ENCODE results near the gene SARS1.

The SARS1 gene

GRCh38 chr1:109191891-109192290, 21.8 kb upstream of the SARS1 start:
- Histone ChIP-seq H3K27me3 (ENCODE audit: control insufficient read depth, insufficient read depth, low read length) (no peaks in the 10 kb centered on the region), H3K27ac (ENCODE audit: low read length) (no peak overlapping the region), H3K9me3 (ENCODE audit: control insufficient read depth, insufficient read depth, low read length) (no peaks in the 10 kb centered on the region), H3K4me1 (ENCODE audit: control insufficient read depth, insufficient read depth, low read length) (no peaks in the 10 kb centered on the region), H3K4me3 (ENCODE audit: low read length) (no peak overlapping the region), H3K36me3 (ENCODE audit: control insufficient read depth, insufficient read depth, low read length) (no peaks in the 10 kb centered on the region)
- no peak for DNase-seq (ENCODE audit: low read depth, low spot score)

- Histone ChIP-seq H3K27ac (ENCODE audit: low read length) (no peak overlapping the region), H3K4me1 (ENCODE audit: control insufficient read depth, insufficient read depth, low read length) (no peaks in the 10 kb centered on the region), H3K36me3 (ENCODE audit: control insufficient read depth, insufficient read depth, low read length) (no peaks in the 10 kb centered on the region), H3K9me3 (ENCODE audit: control insufficient read depth, insufficient read depth, low read length) (no peaks in the 10 kb centered on the region), H3K4me3 (ENCODE audit: low read length) (no peak overlapping the region), H3K27me3 (ENCODE audit: control insufficient read depth, insufficient read depth, low read length) (no peaks in the 10 kb centered on the region)
- no CpG with 5 or more reads among the region's 4 CpGs for WGBS (ENCODE audit: insufficient coverage, insufficient read length)
- no peak for DNase-seq (ENCODE audit: low read depth, low spot score)
Observed at GRCh38 chr1:109192433-109192832, 21.3 kb upstream of the SARS1 start.

- Histone ChIP-seq H3K27me3 (ENCODE audit: control insufficient read depth, insufficient read depth, low read length) (no peaks in the 10 kb centered on the region), H3K4me3 (ENCODE audit: low read length) (no peak overlapping the region), H3K27ac (ENCODE audit: low read length) (no peak overlapping the region), H3K4me1 (ENCODE audit: control insufficient read depth, insufficient read depth, low read length) (no peaks in the 10 kb centered on the region), H3K9me3 (ENCODE audit: control insufficient read depth, insufficient read depth, low read length) (no peaks in the 10 kb centered on the region), H3K36me3 (ENCODE audit: control insufficient read depth, insufficient read depth, low read length) (no peaks in the 10 kb centered on the region)
- WGBS (ENCODE audit: insufficient coverage, insufficient read length): no CpG with 5 or more reads among the region's 14 CpGs
- DNase-seq (ENCODE audit: low read depth, low spot score): no peak
Observed at GRCh38 chr1:109193653-109194590, 19.8 kb upstream of the SARS1 start.

- Histone ChIP-seq H3K4me1 (ENCODE audit: control insufficient read depth, insufficient read depth, low read length) (peaks cover 3% of the 10 kb centered on the region; the same call in 1 of the 2 replicates), H3K27me3 (ENCODE audit: control insufficient read depth, insufficient read depth, low read length) (no peaks in the 10 kb centered on the region), H3K36me3 (ENCODE audit: control insufficient read depth, insufficient read depth, low read length) (no peaks in the 10 kb centered on the region), H3K9me3 (ENCODE audit: control insufficient read depth, insufficient read depth, low read length) (no peaks in the 10 kb centered on the region), H3K4me3 (ENCODE audit: low read length) (no peak overlapping the region), H3K27ac (ENCODE audit: low read length) (no peak overlapping the region)
- no CpG with 5 or more reads among the region's 10 CpGs for WGBS (ENCODE audit: insufficient coverage, insufficient read length)
- no peak for DNase-seq (ENCODE audit: low read depth, low spot score)
Observed at GRCh38 chr1:109197158-109198042, 16.3 kb upstream of the SARS1 start.

- no peak for DNase-seq (ENCODE audit: low read depth, low spot score)
- Histone ChIP-seq H3K9me3 (ENCODE audit: control insufficient read depth, insufficient read depth, low read length) (no peaks in the 10 kb centered on the region), H3K27ac (ENCODE audit: low read length) (no peak overlapping the region), H3K27me3 (ENCODE audit: control insufficient read depth, insufficient read depth, low read length) (no peaks in the 10 kb centered on the region), H3K4me3 (ENCODE audit: low read length) (no peak overlapping the region), H3K4me1 (ENCODE audit: control insufficient read depth, insufficient read depth, low read length) (peaks cover 3% of the 10 kb centered on the region; the same call in 1 of the 2 replicates), H3K36me3 (ENCODE audit: control insufficient read depth, insufficient read depth, low read length) (no peaks in the 10 kb centered on the region)
- WGBS (ENCODE audit: insufficient coverage, insufficient read length): no CpG with 5 or more reads among the region's 6 CpGs
Observed at GRCh38 chr1:109198043-109198695, 15.5 kb upstream of the SARS1 start.

- no CpG with 5 or more reads among the region's 4 CpGs for WGBS (ENCODE audit: insufficient coverage, insufficient read length)
- H3K27ac ChIP-seq (ENCODE audit: low read length): no peak overlapping the region
- H3K27me3 ChIP-seq (ENCODE audit: control insufficient read depth, insufficient read depth, low read length): no peaks in the 10 kb centered on the region
- no peaks in the 10 kb centered on the region for H3K9me3 ChIP-seq (ENCODE audit: control insufficient read depth, insufficient read depth, low read length)
- H3K4me3 ChIP-seq (ENCODE audit: low read length): no peak overlapping the region
- DNase-seq (ENCODE audit: low read depth, low spot score): no peak
- no peaks in the 10 kb centered on the region for H3K36me3 ChIP-seq (ENCODE audit: control insufficient read depth, insufficient read depth, low read length)
- peaks cover 3% of the 10 kb centered on the region; the same call in 1 of the 2 replicates for H3K4me1 ChIP-seq (ENCODE audit: control insufficient read depth, insufficient read depth, low read length)
Observed at GRCh38 chr1:109198745-109199144, 15.0 kb upstream of the SARS1 start.

- no peak overlapping the region for H3K27ac ChIP-seq (ENCODE audit: low read length)
- no CpG with 5 or more reads among the region's 10 CpGs for WGBS (ENCODE audit: insufficient coverage, insufficient read length)
- no peak for DNase-seq (ENCODE audit: low read depth, low spot score)
Observed at GRCh38 chr1:109199710-109200109, 14.0 kb upstream of the SARS1 start.

GRCh38 chr1:109201123-109201703, 12.5 kb upstream of the SARS1 start:
- DNase-seq (ENCODE audit: low read depth, low spot score): peak; percentile 55
- no CpG with 5 or more reads among the region's 2 CpGs for WGBS (ENCODE audit: insufficient coverage, insufficient read length)
- no peaks in the 10 kb centered on the region for H3K27me3 ChIP-seq (ENCODE audit: control insufficient read depth, insufficient read depth, low read length)
- H3K27ac ChIP-seq (ENCODE audit: low read length): no peak overlapping the region
- H3K9me3 ChIP-seq (ENCODE audit: control insufficient read depth, insufficient read depth, low read length): no peaks in the 10 kb centered on the region
- no peak overlapping the region for H3K4me3 ChIP-seq (ENCODE audit: low read length)
- H3K36me3 ChIP-seq (ENCODE audit: control insufficient read depth, insufficient read depth, low read length): no peaks in the 10 kb centered on the region
- H3K4me1 ChIP-seq (ENCODE audit: control insufficient read depth, insufficient read depth, low read length): peaks cover 3% of the 10 kb centered on the region; the same call in 1 of the 2 replicates

More at GRCh38 chr1:109199710-109200109, 14.0 kb upstream of the SARS1 start:
- no peak overlapping the region for H3K4me3 ChIP-seq (ENCODE audit: low read length)
- no peaks in the 10 kb centered on the region for H3K9me3 ChIP-seq (ENCODE audit: control insufficient read depth, insufficient read depth, low read length)
- no peaks in the 10 kb centered on the region for H3K36me3 ChIP-seq (ENCODE audit: control insufficient read depth, insufficient read depth, low read length)
- no peaks in the 10 kb centered on the region for H3K27me3 ChIP-seq (ENCODE audit: control insufficient read depth, insufficient read depth, low read length)
- H3K4me1 ChIP-seq (ENCODE audit: control insufficient read depth, insufficient read depth, low read length): peaks cover 3% of the 10 kb centered on the region; the same call in 1 of the 2 replicates

GRCh38 chr1:109204484-109204883, 9.2 kb upstream of the SARS1 start:
- Histone ChIP-seq H3K36me3 (ENCODE audit: control insufficient read depth, insufficient read depth, low read length) (no peaks in the 10 kb centered on the region), H3K9me3 (ENCODE audit: control insufficient read depth, insufficient read depth, low read length) (no peaks in the 10 kb centered on the region), H3K4me3 (ENCODE audit: low read length) (no peak overlapping the region), H3K4me1 (ENCODE audit: control insufficient read depth, insufficient read depth, low read length) (peaks cover 3% of the 10 kb centered on the region; the same call in 1 of the 2 replicates), H3K27ac (ENCODE audit: low read length) (no peak overlapping the region), H3K27me3 (ENCODE audit: control insufficient read depth, insufficient read depth, low read length) (no peaks in the 10 kb centered on the region)
- WGBS (ENCODE audit: insufficient coverage, insufficient read length): no CpG with 5 or more reads among the region's 5 CpGs
- no peak for DNase-seq (ENCODE audit: low read depth, low spot score)

- H3K4me1 ChIP-seq (ENCODE audit: control insufficient read depth, insufficient read depth, low read length): 0 out of 2 replicates have a peak, but pooled peaks cover 1% of the 10 kb centered on the region
- H3K27me3 ChIP-seq (ENCODE audit: control insufficient read depth, insufficient read depth, low read length): no peaks in the 10 kb centered on the region
- H3K9me3 ChIP-seq (ENCODE audit: control insufficient read depth, insufficient read depth, low read length): no peaks in the 10 kb centered on the region
- WGBS (ENCODE audit: insufficient coverage, insufficient read length): no CpG with 5 or more reads among the region's 2 CpGs
- no peak overlapping the region for H3K27ac ChIP-seq (ENCODE audit: low read length)
- DNase-seq (ENCODE audit: low read depth, low spot score): no peak
- H3K36me3 ChIP-seq (ENCODE audit: control insufficient read depth, insufficient read depth, low read length): no peaks in the 10 kb centered on the region
- H3K4me3 ChIP-seq (ENCODE audit: low read length): no peak overlapping the region
Observed at GRCh38 chr1:109206339-109206738, 7.4 kb upstream of the SARS1 start.
